NOMO-1 (cell line): ENCODE measurements around the gene AAMDC.
"Not testable (repeated sequence)": the region's sequence is repeated elsewhere in the genome, so short reads cannot be mapped to it uniquely, and the experiment has no call there.

Experiments
- DNase-seq, 2 experiments: peaks; one replicate each; lab custom pipeline; 2025; ENCODE audit not compliant: unreplicated experiment in 2 of 2; lab: John Stamatoyannopoulos, UW

The AAMDC gene

DNA sequence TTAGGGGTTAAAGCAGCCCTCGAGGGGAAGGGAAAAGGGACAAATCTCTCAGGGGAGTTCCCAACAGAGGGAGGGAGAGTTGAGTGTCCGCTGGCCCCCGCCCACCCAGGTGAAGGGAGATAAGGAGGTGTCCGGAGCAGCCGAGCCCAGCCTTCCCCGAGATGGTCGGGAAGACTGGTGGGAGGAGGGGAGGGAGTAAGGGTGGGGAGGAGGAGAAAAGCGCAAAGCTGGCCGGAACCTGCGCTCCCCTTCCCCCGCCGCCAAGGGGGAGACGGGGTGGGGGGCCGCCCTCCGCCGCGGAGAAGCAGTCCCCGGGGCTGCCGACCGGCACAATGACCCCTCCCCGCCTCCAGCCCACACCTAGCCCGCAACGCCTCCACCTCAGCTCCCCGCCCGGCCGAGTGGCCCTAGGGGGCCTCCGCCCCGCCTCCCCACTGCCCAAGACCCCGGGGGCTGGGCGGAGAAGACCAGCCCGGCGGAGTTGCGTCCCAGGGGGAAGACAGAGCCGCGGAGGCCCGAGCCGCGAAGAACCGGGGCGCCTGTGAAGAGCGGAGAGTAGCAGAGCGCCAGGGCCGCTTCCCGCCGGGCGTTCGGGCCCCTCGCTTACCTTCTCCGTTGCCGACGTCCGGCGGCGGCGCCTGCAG is 901 bp upstream of the AAMDC start:
- DNase-seq, result no peak

DNA sequence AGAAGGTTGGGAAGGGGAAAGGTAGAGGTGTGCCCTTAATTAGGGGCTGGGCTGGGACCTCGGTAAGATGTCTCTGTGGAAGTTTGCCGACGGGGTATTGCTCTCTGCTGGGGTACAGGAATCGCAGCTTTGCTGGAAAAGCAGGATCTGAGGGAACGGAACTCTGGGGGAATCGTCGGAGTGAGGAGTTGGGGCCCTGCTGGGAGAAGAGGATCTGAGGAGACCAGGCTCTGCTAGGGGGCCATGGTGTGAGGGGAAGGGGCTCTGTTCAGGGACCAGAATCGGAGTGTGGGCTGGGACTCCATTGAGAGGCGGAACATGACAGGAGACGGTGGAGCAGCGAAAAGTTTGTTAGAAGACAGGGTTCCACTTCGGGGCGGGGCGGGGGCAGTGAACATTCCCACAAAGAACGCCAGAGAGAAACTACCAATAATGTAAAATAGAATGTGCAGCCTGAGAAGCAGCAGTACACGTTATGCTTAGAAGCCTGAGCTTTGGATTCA is 456 bp downstream of the AAMDC start:
- DNase-seq, result peak in 1 of 2 experiments; percentile 4

GRCh38 chr11:77822126-77822525 is 1.2 kb downstream of the AAMDC start:
- not testable (repeated sequence) for DNase-seq

GRCh38 chr11:77823775-77824174 is 2.8 kb downstream of the AAMDC start:
- peak in 1 of 2 experiments; percentile 21 for DNase-seq

- no peak for DNase-seq
Measured at GRCh38 chr11:77828926-77829325, 8.0 kb downstream of the AAMDC start.

DNA sequence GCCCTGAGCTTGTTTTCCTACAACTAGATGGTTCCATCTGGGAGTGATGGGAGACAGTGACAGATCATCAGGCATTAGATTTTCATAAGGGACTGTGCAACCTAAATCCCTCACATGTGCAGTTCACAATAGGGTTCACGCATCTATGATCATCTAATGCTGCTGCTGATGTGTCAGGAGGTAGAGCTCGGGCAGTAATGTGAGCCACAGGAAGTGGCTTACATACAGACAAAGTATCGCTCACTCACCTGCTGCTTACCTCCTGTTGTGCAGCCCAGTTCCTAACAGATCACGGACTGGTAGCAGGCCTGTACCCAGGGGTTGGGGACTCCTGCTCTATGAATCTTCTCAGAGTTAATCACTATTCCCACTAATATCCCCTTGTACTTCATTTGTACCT is 12.4 kb downstream of the AAMDC start:
- no peak for DNase-seq

GRCh38 chr11:77842441-77843121 is 21.6 kb downstream of the AAMDC start:
- peak; percentile 41 to 59 for DNase-seq

DNA sequence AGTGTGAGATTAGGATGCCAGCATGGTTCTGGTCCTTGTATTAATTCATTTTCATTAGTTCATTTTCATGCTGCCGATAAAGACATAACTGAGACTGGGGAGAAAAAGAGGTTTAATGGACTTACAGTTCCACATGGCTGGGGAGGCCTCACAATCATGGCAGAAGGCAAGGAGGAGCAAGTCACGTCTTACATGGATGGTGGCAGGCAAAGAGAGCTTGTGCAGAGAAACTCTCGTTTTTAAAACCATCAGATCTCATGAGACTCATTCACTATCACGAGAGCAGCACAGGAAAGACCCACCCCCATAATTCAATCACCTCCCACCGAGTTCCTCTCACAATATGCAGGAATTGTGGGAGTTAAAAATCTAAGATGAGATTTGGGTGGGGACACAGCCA is 22.8 kb downstream of the AAMDC start:
- not testable (repeated sequence) for DNase-seq

DNA sequence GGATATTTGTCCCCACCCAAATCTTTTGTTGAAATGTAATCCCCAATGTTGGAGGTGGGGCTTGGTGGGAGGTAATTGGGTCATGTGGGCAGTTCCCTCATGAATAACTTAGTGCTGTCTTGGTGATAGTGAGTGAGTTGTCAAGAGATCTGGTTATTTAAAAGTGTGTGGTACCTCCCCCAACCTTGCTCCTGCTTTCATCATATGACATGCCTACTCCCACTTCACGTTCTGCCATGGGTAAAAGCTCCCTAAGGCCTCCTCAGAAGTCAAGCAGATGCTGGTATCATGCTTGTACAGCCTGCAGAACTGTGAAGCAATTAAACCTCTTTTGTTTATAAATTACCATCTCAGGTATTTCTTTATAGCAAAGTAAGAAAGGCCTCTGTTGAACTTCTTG is 30.6 kb downstream of the AAMDC start:
- no peak for DNase-seq

DNA sequence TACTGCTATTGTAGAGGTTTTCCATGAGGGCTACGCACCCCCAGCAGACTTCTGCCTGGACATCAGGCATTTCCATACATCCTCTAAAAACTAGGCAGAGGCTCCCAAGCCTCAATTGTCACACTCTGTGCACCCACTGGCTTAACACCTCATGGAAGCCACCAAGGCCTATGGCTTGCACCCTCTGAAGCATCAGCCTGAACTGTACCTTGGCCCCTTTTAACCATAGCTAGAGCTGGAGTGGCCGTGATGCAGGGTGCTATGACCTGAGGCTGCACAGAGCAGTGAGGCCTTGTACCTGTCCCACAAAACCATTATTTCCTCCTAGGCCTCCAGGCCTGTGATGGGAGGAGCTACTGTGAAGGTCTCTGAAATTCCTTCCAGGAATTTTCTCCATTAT is 33.9 kb downstream of the AAMDC start:
- no peak for DNase-seq

GRCh38 chr11:77857906-77858457 is 37.0 kb downstream of the AAMDC start:
- not testable (repeated sequence) for DNase-seq

DNA sequence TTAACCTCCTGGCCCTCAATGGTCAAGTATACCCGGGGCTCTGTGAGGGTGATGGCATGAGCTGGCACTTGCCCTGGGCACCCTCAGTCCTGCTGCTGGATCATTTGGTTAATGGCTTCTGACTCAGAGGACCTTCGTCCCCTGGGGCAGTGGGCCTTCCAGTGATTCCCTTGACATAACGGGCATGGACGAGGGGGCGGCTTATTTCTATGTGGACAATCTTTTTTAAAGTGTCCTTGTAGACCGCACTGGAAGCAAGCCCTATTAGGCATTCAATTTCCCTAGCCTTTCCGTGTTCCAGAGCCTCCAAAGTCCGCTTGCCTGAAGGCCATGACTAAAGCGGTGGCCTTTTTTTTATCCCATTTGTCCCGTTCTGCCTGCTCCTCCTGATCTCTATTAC is 40.5 kb downstream of the AAMDC start:
- not testable (repeated sequence) for DNase-seq

- DNase-seq, result no peak
Measured at GRCh38 chr11:77865805-77866204, 44.9 kb downstream of the AAMDC start.

DNA sequence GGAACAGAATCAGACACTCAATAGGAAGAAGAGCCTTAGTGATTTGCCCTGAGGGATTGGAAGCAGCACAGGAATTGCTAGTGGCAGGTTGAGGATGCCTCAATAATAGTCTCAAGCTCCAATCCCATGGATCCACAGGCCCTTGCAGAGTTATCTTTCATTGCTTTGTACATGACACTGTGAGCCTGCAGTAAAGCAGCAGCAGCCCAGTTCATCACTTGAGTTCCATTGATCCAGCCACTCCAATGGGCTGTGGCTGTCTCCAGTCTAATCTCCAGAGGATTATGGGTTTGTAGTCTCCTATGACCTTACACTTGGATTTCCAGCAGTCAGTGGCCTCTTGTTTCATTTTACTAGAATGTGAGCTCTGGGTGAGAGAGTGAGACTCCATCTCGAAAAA is 45.4 kb downstream of the AAMDC start:
- no peak for DNase-seq

GRCh38 chr11:77868744-77869143 is 47.8 kb downstream of the AAMDC start:
- no peak for DNase-seq

DNA sequence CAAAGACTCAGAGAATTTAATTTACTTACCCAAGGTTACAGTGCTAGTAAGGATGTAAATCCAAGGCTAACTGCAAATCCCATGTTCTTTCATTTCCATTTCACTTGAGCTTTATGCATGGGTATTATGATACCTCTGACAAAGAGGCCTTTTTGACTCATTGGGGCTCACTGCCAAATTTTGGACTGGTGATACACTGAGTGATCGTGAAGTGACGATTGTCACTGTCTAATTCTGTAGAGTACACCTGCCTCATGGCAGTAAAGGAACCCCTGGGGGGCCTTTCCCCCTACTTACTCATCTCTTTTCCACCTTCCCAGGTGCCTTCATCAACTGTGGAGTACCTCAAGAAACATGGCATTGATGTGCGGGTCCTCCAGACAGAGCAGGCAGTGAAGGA is 50.9 kb downstream of the AAMDC start:
- DNase-seq, result no peak

GRCh38 chr11:77873345-77873744 is 52.4 kb downstream of the AAMDC start:
- no peak for DNase-seq

GRCh38 chr11:77874206-77874605 is 53.3 kb downstream of the AAMDC start:
- no peak for DNase-seq

- DNase-seq, result no peak
Measured at GRCh38 chr11:77876045-77876444, 55.1 kb downstream of the AAMDC start.

GRCh38 chr11:77878247-77878646 is 57.3 kb downstream of the AAMDC start:
- DNase-seq, result not testable (repeated sequence)

DNA sequence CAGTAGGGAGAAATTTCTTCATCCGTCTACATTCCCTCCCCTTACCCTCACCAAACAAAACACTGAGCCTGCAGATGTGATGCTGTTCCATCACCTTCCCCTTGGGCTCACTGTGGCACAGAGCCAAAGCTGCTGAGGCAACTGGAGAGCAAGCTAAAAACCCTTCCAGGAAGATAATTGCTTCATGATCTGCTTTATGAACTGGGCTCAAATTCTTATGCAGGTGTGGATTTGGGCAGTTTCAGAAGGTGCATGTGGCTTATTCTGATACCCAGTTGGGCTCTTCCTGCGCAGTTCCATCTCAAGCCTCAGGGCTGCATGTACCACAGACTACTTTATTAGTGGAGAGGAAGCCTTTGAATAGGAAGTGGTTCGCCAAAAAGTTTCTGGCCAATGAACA is 58.3 kb downstream of the AAMDC start:
- DNase-seq, result no peak

GRCh38 chr11:77882396-77882795 is 61.5 kb downstream of the AAMDC start:
- no peak for DNase-seq
